SU-DHL-6 (cell line): ENCODE data around the gene LTBP1.
A peak's percentile ranks its signal among the peaks of the same experiment; 100 is the strongest.

Experiments used
- H2AFZ ChIP-seq: fragments of 200-600 bp; sonication (generic); 2 replicates; pipeline ENCODE4 v1.6.1; 2014; ENCODE audit warnings: low read depth, mild to moderate bottlenecking, moderate library complexity, mixed read lengths, antibody characterized with exemption, low read length; ENCODE audit not compliant: severe bottlenecking
- H3F3A ChIP-seq: fragments of 200-600 bp; shearing (Covaris generic); 2 replicates; pipeline ENCODE4 v1.6.0; 2016; ENCODE audit warnings: antibody characterized with exemption, mild to moderate bottlenecking; ENCODE audit not compliant: insufficient read depth
- H3K27ac ChIP-seq: fragments of 200-600 bp; sonication (generic); 2 replicates; pipeline ENCODE4 v1.5.1; 2016; ENCODE audit warnings: low read depth, mild to moderate bottlenecking, low read length, moderate library complexity, mixed read lengths
- H3K27me3 ChIP-seq: fragments of 200-600 bp; sonication (generic), shearing (Covaris generic); 2 replicates; pipeline ENCODE4 v1.6.0; 2014; ENCODE audit warnings: mild to moderate bottlenecking, low read length
- H3K36me3 ChIP-seq: fragments of 200-600 bp; sonication (generic); 2 replicates; pipeline ENCODE4 v1.6.1; 2014; ENCODE audit warnings: mild to moderate bottlenecking, low read length, mixed read lengths
- H3K4me2 ChIP-seq: fragments of 300-600, 200-600 bp; shearing (Covaris generic), sonication (generic); 2 replicates; pipeline ENCODE4 v1.6.0; 2014; ENCODE audit warnings: low read length, low read depth, mild to moderate bottlenecking; ENCODE audit not compliant: poor library complexity, severe bottlenecking
- H3K4me3 ChIP-seq: fragments of 200-600 bp; sonication (generic); 2 replicates; pipeline ENCODE4 v1.5.1; 2014; ENCODE audit warnings: antibody characterized with exemption, low read length, mild to moderate bottlenecking, mixed read lengths; ENCODE audit not compliant: insufficient read depth, poor library complexity, severe bottlenecking
- H3K79me2 ChIP-seq: fragments of 200-600 bp; sonication (generic); 2 replicates; pipeline ENCODE4 v1.6.1; 2014; ENCODE audit warnings: mild to moderate bottlenecking, low read length, moderate library complexity; ENCODE audit not compliant: insufficient read depth
- H3K9ac ChIP-seq: fragments of 200-600 bp; sonication (generic); 2 replicates; pipeline ENCODE4 v1.7.0; 2014; ENCODE audit warnings: mild to moderate bottlenecking, low read length
- H3K9me2 ChIP-seq: fragments of 200-600 bp; sonication (generic); replicated peaks from 2 replicates; pipeline ENCODE4 v1.6.1; 2014; ENCODE audit warnings: low read length; ENCODE audit not compliant: insufficient read depth
- H3K9me3 ChIP-seq: fragments of 200-600 bp; sonication (generic); 2 replicates; pipeline ENCODE4 v1.6.1; 2014; ENCODE audit warnings: low read length, mixed read lengths; ENCODE audit not compliant: insufficient read depth
- H4K20me1 ChIP-seq: fragments of 200-600 bp; sonication (generic); 2 replicates; pipeline ENCODE4 v1.6.1; 2014; ENCODE audit warnings: low read depth, mild to moderate bottlenecking, antibody characterized with exemption, low read length, moderate library complexity, mixed read lengths
- EZH2phosphoT487 ChIP-seq: fragments of 200-600 bp; sonication (generic), shearing (Covaris generic); conservative IDR thresholded peaks from 2 replicates; pipeline ENCODE4 v1.6.1; 2018; ENCODE audit warnings: mild to moderate bottlenecking, antibody characterized with exemption, low read length, moderate library complexity, mixed read lengths
- TF ChIP-seq, protein P1 (sequence below): fragments of 200-600 bp; sonication (generic); IDR thresholded peaks from one replicate; pipeline ENCODE4 v1.5.1; 2017; ENCODE audit warnings: antibody characterized with exemption, mild to moderate bottlenecking, low read length, moderate library complexity; ENCODE audit not compliant: insufficient read depth, poor library complexity, severe bottlenecking

The LTBP1 gene

DNA sequence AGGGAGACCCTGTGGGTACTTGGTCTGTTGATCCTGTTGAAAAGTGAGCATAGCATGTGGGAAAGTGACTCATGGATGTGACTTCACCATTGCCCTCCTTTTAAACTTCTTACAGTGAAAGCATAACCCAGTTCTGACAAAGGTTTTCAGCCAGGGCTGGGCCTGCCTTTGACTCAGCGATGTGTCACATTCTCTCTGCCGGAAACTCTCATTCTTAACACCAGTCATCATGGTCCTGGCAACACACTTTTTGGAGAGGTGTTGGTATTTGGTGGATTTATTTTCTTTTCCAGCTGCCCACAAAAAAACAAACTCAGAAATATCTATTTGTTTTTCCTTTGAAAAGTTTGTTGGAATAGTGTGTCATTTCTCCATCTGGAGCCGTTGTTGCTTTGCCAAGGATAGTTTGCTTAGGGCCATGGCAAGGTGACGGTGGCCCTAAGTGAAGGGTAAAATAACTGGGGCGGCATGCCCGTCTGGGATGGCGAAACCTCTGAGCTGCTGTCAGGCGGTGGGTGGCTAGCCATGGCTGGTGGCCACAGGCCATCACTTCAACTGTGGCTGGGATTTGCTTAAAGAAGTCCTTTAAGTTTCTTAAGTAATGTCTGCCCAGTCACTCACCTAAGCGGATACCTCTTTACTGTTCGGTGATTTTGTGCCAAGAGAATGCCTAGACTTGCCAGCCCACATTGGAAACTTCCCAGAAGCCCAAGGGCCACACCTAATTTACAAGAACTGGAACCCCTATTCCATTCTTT lies 123.3 kb downstream of the LTBP1 start:
- Histone ChIP-seq H3K9ac (no peak overlapping the region), H4K20me1 (no peaks in the 10 kb centered on the region), H3K36me3 (peaks cover 1% of the 10 kb centered on the region; the same call in 1 of the 2 replicates), H3K4me2 (no peak overlapping the region), H3K27me3 (no peaks in the 10 kb centered on the region), H3K4me3 (no peak overlapping the region), H3F3A (peaks cover 52% of the 10 kb centered on the region), H3K9me3 (no peaks in the 10 kb centered on the region; the same call in 1 of the 2 replicates), H3K27ac (peak overlapping the region; percentile 98), H3K79me2 (peaks cover 85% of the 10 kb centered on the region), H3K9me2 (no peaks in the 10 kb centered on the region), H2AFZ (no peak overlapping the region)
- no peak for TF ChIP-seq EZH2phosphoT487
- TF ChIP-seq, protein P1, sequence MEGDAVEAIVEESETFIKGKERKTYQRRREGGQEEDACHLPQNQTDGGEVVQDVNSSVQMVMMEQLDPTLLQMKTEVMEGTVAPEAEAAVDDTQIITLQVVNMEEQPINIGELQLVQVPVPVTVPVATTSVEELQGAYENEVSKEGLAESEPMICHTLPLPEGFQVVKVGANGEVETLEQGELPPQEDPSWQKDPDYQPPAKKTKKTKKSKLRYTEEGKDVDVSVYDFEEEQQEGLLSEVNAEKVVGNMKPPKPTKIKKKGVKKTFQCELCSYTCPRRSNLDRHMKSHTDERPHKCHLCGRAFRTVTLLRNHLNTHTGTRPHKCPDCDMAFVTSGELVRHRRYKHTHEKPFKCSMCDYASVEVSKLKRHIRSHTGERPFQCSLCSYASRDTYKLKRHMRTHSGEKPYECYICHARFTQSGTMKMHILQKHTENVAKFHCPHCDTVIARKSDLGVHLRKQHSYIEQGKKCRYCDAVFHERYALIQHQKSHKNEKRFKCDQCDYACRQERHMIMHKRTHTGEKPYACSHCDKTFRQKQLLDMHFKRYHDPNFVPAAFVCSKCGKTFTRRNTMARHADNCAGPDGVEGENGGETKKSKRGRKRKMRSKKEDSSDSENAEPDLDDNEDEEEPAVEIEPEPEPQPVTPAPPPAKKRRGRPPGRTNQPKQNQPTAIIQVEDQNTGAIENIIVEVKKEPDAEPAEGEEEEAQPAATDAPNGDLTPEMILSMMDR: no peak

DNA sequence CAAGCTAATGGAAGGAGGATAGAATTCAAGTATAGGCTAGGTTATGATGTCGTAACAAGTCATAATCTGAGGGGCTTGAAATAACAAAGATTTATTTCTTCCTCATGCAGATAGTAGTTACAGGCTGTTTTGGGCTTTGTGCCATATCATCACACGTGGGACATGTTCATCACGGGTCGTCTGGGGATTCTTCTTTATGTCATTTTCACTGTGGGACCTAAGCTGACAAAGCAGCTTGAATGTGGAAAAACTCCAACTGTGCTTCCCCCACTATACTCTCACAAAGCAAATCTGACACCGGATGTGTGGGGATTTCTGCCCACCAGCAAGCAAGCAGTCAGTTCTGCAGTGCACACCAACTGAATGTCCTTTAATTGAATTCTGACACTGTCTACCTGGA lies 124.8 kb downstream of the LTBP1 start:
- no peak for TF ChIP-seq EZH2phosphoT487
- TF ChIP-seq, protein P1: no peak
- H3K27me3 ChIP-seq: no peaks in the 10 kb centered on the region
- no peak overlapping the region for H3K4me2 ChIP-seq
- H3K36me3 ChIP-seq: no peaks in the 10 kb centered on the region
- H3K9ac ChIP-seq: no peak overlapping the region
- peaks cover 82% of the 10 kb centered on the region for H3K79me2 ChIP-seq
- no peaks in the 10 kb centered on the region for H3K9me3 ChIP-seq
- no peak overlapping the region for H2AFZ ChIP-seq
- H3K9me2 ChIP-seq: no peaks in the 10 kb centered on the region
- H3K4me3 ChIP-seq: no peak overlapping the region
- H3F3A ChIP-seq: peaks cover 55% of the 10 kb centered on the region
- H4K20me1 ChIP-seq: no peaks in the 10 kb centered on the region
- H3K27ac ChIP-seq: peak overlapping the region; percentile 98

DNA sequence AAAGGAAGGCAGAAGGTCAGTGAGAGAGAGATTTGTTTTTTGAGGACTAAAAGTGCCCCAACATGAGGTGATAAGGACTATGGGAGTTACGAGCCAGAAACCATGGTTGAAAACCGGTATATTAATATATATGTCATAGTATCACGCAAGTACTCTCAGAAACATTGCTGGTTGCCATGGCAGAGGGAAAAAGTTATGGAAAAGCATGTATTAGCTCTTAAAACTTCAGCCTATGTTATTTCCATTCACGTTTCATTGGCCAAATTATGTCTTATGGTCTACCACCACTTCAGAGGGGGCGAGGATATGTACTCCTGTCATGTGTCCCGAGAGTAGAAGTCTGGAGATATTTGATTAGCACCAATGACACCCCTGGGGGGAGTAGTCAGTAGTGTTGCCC lies 125.9 kb downstream of the LTBP1 start:
- Histone ChIP-seq H2AFZ (no peak overlapping the region), H4K20me1 (no peaks in the 10 kb centered on the region), H3K9me3 (no peaks in the 10 kb centered on the region), H3K9me2 (no peaks in the 10 kb centered on the region), H3K4me3 (no peak overlapping the region), H3K27ac (peak overlapping the region; percentile 98), H3F3A (peaks cover 63% of the 10 kb centered on the region), H3K36me3 (no peaks in the 10 kb centered on the region), H3K4me2 (peak overlapping the region; percentile 56), H3K27me3 (no peaks in the 10 kb centered on the region), H3K9ac (peak overlapping the region; percentile 33; the same call in 1 of the 2 replicates), H3K79me2 (peaks cover 78% of the 10 kb centered on the region)
- no peak for TF ChIP-seq EZH2phosphoT487
- TF ChIP-seq, protein P1: no peak
